HepG2 (cell line): ENCODE data around the gene RPRD2. TPM values are rescaled to one million over a fixed set of nuclear protein-coding genes. Genes with fewer than 3 reads are reported as not detected.

ENCODE experiments used
- CHCHD3 ChIP-seq: sonication (generic); formaldehyde crosslinking; IDR thresholded peaks from 2 replicates; pipeline ENCODE4 v1.8.0; 2022; ENCODE audit warnings: mild to moderate bottlenecking, missing genetic modification reagents, moderate library complexity
- EED ChIP-seq: sonication (generic); formaldehyde crosslinking; IDR thresholded peaks from 2 replicates; pipeline ENCODE4 v1.5.0; 2020; ENCODE audit warnings: mild to moderate bottlenecking, missing genetic modification reagents
- FIP1L1 ChIP-seq: fragments of 200-400 bp; formaldehyde crosslinking; IDR thresholded peaks from 2 replicates; pipeline ENCODE4 v1.6.1; 2018; ENCODE audit warnings: low read depth, mild to moderate bottlenecking, low read length, moderate library complexity, borderline replicate concordance; ENCODE audit not compliant: insufficient read depth
- HNRNPLL ChIP-seq: fragments of 200-400 bp; formaldehyde crosslinking; IDR thresholded peaks from 2 replicates; pipeline ENCODE4 v1.6.1; 2017; ENCODE audit warnings: mild to moderate bottlenecking, low read depth, low read length; ENCODE audit not compliant: poor library complexity, severe bottlenecking
- ISL2 ChIP-seq: sonication (generic); formaldehyde crosslinking; IDR thresholded peaks from 2 replicates; pipeline ENCODE4 v1.5.0; 2020; ENCODE audit warnings: missing genetic modification reagents
- KMT2B ChIP-seq: IDR thresholded peaks from 2 replicates; pipeline ENCODE4 v1.6.1; 2016; ENCODE audit warnings: missing genetic modification reagents, missing compliant biosample characterization
- NCOA1 ChIP-seq: sonication (generic); formaldehyde crosslinking; IDR thresholded peaks from 2 replicates; pipeline ENCODE4 v1.9.0; 2021; ENCODE audit warnings: missing genetic modification reagents
- RFXAP ChIP-seq: sonication (generic); formaldehyde crosslinking; IDR thresholded peaks from 2 replicates; pipeline ENCODE4 v1.4.0; 2020; ENCODE audit warnings: missing genetic modification reagents, borderline replicate concordance
- ZBTB7A ChIP-seq: sonication (generic); formaldehyde crosslinking; IDR thresholded peaks from 2 replicates; pipeline ENCODE4 v1.8.0; 2022; ENCODE audit warnings: mild to moderate bottlenecking, missing genetic modification reagents
- ZNF543 ChIP-seq: sonication (generic); formaldehyde crosslinking; IDR thresholded peaks from 2 replicates; pipeline ENCODE4 v1.4.0; 2020; ENCODE audit warnings: mild to moderate bottlenecking, missing genetic modification reagents
- ZNF549 ChIP-seq: sonication (generic); formaldehyde crosslinking; IDR thresholded peaks from 2 replicates; pipeline ENCODE4 v1.5.0; 2020; ENCODE audit warnings: missing genetic modification reagents
- ZNF576 ChIP-seq: sonication (generic); formaldehyde crosslinking; IDR thresholded peaks from 2 replicates; pipeline ENCODE4 v1.4.0; 2020; ENCODE audit warnings: mild to moderate bottlenecking, missing genetic modification reagents
- ZNF740 ChIP-seq: sonication (generic); formaldehyde crosslinking; IDR thresholded peaks from 2 replicates; pipeline ENCODE4 v1.4.0; 2020; ENCODE audit warnings: missing genetic modification reagents
- ZNF747 ChIP-seq: sonication (generic); formaldehyde crosslinking; IDR thresholded peaks from 2 replicates; pipeline ENCODE4 v1.8.1; 2023; ENCODE audit warnings: missing genetic modification reagents, mild to moderate bottlenecking, borderline replicate concordance
- polyA plus RNA-seq, 8 experiments: library from polyadenylated mRNA; depleted of rRNA in 3 of 8; stranded (reverse) in 7 of 8; unstranded in 1 of 8; fragments of >200 nt; fragmentation: Illumina TruSeq in 4 of 8; extraction: Trizol in 4 of 8; gene quantifications; 2 replicates each; pipeline versions ENCODE4 v1.2.1 to v1.2.3, GENCODE V29; 2011 to 2016; ENCODE audit warnings: low read depth in 4 of 8, missing spikeins in 1 of 8, mixed read lengths in 1 of 8; ENCODE audit not compliant: insufficient read depth in 1 of 8
- total RNA-seq, 5 experiments: library from RNA; depleted of rRNA; stranded (reverse); fragments of >200 nt; fragmentation: Illumina TruSeq; extraction: Trizol; gene quantifications; 2 replicates each; pipeline ENCODE4 v1.2.3, GENCODE V29; 2016; ENCODE audit warnings: low read depth in 1 of 5
- TF ChIP-seq, protein P1 (sequence below): sonication (generic); formaldehyde crosslinking; IDR thresholded peaks from 2 replicates; pipeline ENCODE4 v1.8.1; 2022; ENCODE audit warnings: low read depth, mild to moderate bottlenecking, missing genetic modification reagents
- TF ChIP-seq, protein P2 (sequence below): sonication (generic); formaldehyde crosslinking; IDR thresholded peaks from 2 replicates; pipeline ENCODE4 v1.4.0; 2020; ENCODE audit warnings: missing genetic modification reagents, borderline replicate concordance
- TF ChIP-seq, protein P3 (sequence below): sonication (generic); formaldehyde crosslinking; IDR thresholded peaks from 2 replicates; pipeline ENCODE4 v1.4.0; 2020; ENCODE audit warnings: missing genetic modification reagents

The RPRD2 gene
- total and polyA plus RNA-seq, 2 of the 13 experiments (the other 11 are each of a cell fraction or from before 2014, with no cell fraction given): 8.0 to 8.9 TPM

- TF ChIP-seq, protein P1, sequence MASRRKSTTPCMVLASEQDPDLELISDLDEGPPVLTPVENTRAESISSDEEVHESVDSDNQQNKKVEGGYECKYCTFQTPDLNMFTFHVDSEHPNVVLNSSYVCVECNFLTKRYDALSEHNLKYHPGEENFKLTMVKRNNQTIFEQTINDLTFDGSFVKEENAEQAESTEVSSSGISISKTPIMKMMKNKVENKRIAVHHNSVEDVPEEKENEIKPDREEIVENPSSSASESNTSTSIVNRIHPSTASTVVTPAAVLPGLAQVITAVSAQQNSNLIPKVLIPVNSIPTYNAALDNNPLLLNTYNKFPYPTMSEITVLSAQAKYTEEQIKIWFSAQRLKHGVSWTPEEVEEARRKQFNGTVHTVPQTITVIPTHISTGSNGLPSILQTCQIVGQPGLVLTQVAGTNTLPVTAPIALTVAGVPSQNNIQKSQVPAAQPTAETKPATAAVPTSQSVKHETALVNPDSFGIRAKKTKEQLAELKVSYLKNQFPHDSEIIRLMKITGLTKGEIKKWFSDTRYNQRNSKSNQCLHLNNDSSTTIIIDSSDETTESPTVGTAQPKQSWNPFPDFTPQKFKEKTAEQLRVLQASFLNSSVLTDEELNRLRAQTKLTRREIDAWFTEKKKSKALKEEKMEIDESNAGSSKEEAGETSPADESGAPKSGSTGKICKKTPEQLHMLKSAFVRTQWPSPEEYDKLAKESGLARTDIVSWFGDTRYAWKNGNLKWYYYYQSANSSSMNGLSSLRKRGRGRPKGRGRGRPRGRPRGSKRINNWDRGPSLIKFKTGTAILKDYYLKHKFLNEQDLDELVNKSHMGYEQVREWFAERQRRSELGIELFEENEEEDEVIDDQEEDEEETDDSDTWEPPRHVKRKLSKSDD: 0 out of 2 replicates have a peak, but pooled peaks have one; percentile 42
- TF ChIP-seq ZNF740 (CRISPR knock-in tag): peak; percentile 71; the same call in 1 of the 2 replicates
- peak; percentile 9; the same call in 1 of the 2 replicates for TF ChIP-seq ISL2 (CRISPR knock-in tag)
- no peak; the same call in 1 of the 2 replicates for TF ChIP-seq KMT2B (CRISPR knock-in tag)
- no peak for TF ChIP-seq CHCHD3
- TF ChIP-seq ZNF549 (CRISPR knock-in tag): 0 out of 2 replicates have a peak, but pooled peaks have one; percentile 36
- TF ChIP-seq ZNF543: 0 out of 2 replicates have a peak, but pooled peaks have one; percentile 32
- TF ChIP-seq FIP1L1: no peak
- 0 out of 2 replicates have a peak, but pooled peaks have one; percentile 15 for TF ChIP-seq ZNF747 (CRISPR knock-in tag)
- no peak for TF ChIP-seq ZNF576 (CRISPR knock-in tag)
- TF ChIP-seq, protein P2, sequence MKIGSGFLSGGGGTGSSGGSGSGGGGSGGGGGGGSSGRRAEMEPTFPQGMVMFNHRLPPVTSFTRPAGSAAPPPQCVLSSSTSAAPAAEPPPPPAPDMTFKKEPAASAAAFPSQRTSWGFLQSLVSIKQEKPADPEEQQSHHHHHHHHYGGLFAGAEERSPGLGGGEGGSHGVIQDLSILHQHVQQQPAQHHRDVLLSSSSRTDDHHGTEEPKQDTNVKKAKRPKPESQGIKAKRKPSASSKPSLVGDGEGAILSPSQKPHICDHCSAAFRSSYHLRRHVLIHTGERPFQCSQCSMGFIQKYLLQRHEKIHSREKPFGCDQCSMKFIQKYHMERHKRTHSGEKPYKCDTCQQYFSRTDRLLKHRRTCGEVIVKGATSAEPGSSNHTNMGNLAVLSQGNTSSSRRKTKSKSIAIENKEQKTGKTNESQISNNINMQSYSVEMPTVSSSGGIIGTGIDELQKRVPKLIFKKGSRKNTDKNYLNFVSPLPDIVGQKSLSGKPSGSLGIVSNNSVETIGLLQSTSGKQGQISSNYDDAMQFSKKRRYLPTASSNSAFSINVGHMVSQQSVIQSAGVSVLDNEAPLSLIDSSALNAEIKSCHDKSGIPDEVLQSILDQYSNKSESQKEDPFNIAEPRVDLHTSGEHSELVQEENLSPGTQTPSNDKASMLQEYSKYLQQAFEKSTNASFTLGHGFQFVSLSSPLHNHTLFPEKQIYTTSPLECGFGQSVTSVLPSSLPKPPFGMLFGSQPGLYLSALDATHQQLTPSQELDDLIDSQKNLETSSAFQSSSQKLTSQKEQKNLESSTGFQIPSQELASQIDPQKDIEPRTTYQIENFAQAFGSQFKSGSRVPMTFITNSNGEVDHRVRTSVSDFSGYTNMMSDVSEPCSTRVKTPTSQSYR (CRISPR knock-in tag): peak; percentile 8; the same call in 1 of the 2 replicates
- TF ChIP-seq EED (CRISPR knock-in tag): 0 out of 2 replicates have a peak, but pooled peaks have one; percentile 15
- TF ChIP-seq, protein P3, sequence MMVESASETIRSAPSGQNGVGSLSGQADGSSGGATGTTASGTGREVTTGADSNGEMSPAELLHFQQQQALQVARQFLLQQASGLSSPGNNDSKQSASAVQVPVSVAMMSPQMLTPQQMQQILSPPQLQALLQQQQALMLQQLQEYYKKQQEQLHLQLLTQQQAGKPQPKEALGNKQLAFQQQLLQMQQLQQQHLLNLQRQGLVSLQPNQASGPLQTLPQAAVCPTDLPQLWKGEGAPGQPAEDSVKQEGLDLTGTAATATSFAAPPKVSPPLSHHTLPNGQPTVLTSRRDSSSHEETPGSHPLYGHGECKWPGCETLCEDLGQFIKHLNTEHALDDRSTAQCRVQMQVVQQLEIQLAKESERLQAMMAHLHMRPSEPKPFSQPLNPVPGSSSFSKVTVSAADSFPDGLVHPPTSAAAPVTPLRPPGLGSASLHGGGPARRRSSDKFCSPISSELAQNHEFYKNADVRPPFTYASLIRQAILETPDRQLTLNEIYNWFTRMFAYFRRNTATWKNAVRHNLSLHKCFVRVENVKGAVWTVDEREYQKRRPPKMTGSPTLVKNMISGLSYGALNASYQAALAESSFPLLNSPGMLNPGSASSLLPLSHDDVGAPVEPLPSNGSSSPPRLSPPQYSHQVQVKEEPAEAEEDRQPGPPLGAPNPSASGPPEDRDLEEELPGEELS: no peak
- peak; percentile 97 for TF ChIP-seq HNRNPLL
- TF ChIP-seq NCOA1: no peak
- TF ChIP-seq RFXAP (CRISPR knock-in tag): 0 out of 2 replicates have a peak, but pooled peaks have one; percentile 32
- TF ChIP-seq ZBTB7A: no peak
Observed at GRCh38 chr1:150364231-150365003, 470 bp downstream of the RPRD2 start (continued).
